HEK293 (cell line): ENCODE data around the gene TP73.
A peak's percentile ranks its signal among the peaks of the same experiment; 100 is the strongest.

Experiments used
- CTCF ChIA-PET: fragments of 350-600 bp; formaldehyde crosslinking; extraction: SDS; loops from one replicate; lab custom pipeline; 2021; ENCODE audit warnings: antibody characterized with exemption; lab: Yijun Ruan, JAX
- POLR2A ChIA-PET: fragments of 300-600 bp; formaldehyde crosslinking; extraction: SDS; loops from one replicate; lab custom pipeline; 2020; ENCODE audit warnings: antibody characterized with exemption, inconsistent platforms; lab: Yijun Ruan, JAX
- H3K27ac ChIP-seq: fragments of 200-500 bp; sonication (Bioruptor generic); 2 replicates; pipeline ENCODE4 v1.5.1; 2014; ENCODE audit warnings: low read depth, low read length, control low read depth, inconsistent platforms; ENCODE audit errors: extremely low read depth
- H3K36me3 ChIP-seq, 2 experiments: fragments of 200-500 bp in 1 of 2; sonication (Bioruptor generic) in 1 of 2; 1 replicate in 1 of 2; 2 replicates in 1 of 2; pipeline ENCODE4 v1.5.1; 2014 to 2017; ENCODE audit warnings: inconsistent platforms in 2 of 2, low read length in 2 of 2; ENCODE audit not compliant: control insufficient read depth in 2 of 2, insufficient read depth in 1 of 2
- H3K4me1 ChIP-seq: fragments of 200-500 bp; sonication (Bioruptor generic); 2 replicates; pipeline ENCODE4 v1.5.1; 2014; ENCODE audit warnings: mild to moderate bottlenecking, low read length, inconsistent platforms; ENCODE audit not compliant: control insufficient read depth, insufficient read depth
- H3K4me3 ChIP-seq: 2 replicates; pipeline ENCODE4 v1.5.1; 2011; ENCODE audit warnings: low read depth, mild to moderate bottlenecking, control low read depth, low read length, moderate library complexity
- H3K9me3 ChIP-seq: fragments of 200-500 bp; sonication (Bioruptor generic); 2 replicates; pipeline ENCODE4 v1.5.1; 2014; ENCODE audit warnings: low read depth, low read length, inconsistent platforms; ENCODE audit not compliant: control insufficient read depth, insufficient read depth
- FEZF1 ChIP-seq: fragments of 450-650 bp; formaldehyde crosslinking; IDR thresholded peaks from 2 replicates; pipeline ENCODE4 v1.5.1; 2016; ENCODE audit warnings: missing biosample characterization, missing genetic modification characterization
- GLIS2 ChIP-seq: fragments of 450-650 bp; formaldehyde crosslinking; IDR thresholded peaks from 2 replicates; pipeline ENCODE4 v1.5.1; 2016; ENCODE audit warnings: missing biosample characterization, missing genetic modification characterization
- KLF1 ChIP-seq: fragments of 450-650 bp; formaldehyde crosslinking; IDR thresholded peaks from 2 replicates; pipeline ENCODE4 v1.5.1; 2016; ENCODE audit warnings: missing biosample characterization, missing genetic modification characterization
- SP7 ChIP-seq: fragments of 450-650 bp; formaldehyde crosslinking; IDR thresholded peaks from 2 replicates; pipeline ENCODE4 v1.5.1; 2016; ENCODE audit warnings: missing biosample characterization, missing genetic modification characterization
- ZBTB20 ChIP-seq: fragments of 450-650 bp; formaldehyde crosslinking; IDR thresholded peaks from 2 replicates; pipeline ENCODE4 v1.5.1; 2016; ENCODE audit warnings: missing biosample characterization, missing genetic modification characterization
- ZFP69B ChIP-seq: fragments of 450-650 bp; formaldehyde crosslinking; IDR thresholded peaks from 2 replicates; pipeline ENCODE4 v1.5.1; 2016; ENCODE audit warnings: missing biosample characterization, missing genetic modification characterization
- ZNF138 ChIP-seq: fragments of 450-650 bp; formaldehyde crosslinking; IDR thresholded peaks from 2 replicates; pipeline ENCODE4 v1.5.1; 2016; ENCODE audit warnings: missing biosample characterization, missing genetic modification characterization, borderline replicate concordance
- ZNF239 ChIP-seq: fragments of 450-650 bp; formaldehyde crosslinking; IDR thresholded peaks from 2 replicates; pipeline ENCODE4 v1.5.1; 2016; ENCODE audit warnings: missing biosample characterization, missing genetic modification characterization
- ZNF366 ChIP-seq: fragments of 450-650 bp; formaldehyde crosslinking; conservative IDR thresholded peaks from 2 replicates; pipeline ENCODE4 v1.5.1; 2016; ENCODE audit warnings: missing biosample characterization, missing genetic modification characterization
- ZNF37A ChIP-seq: fragments of 450-650 bp; IDR thresholded peaks from 2 replicates; pipeline ENCODE4 v1.5.1; 2018; ENCODE audit warnings: missing biosample characterization, missing genetic modification characterization
- ZNF423 ChIP-seq: fragments of 450-650 bp; formaldehyde crosslinking; IDR thresholded peaks from 2 replicates; pipeline ENCODE4 v1.5.1; 2016; ENCODE audit warnings: missing biosample characterization, missing genetic modification characterization
- ZNF473 ChIP-seq: fragments of 450-650 bp; formaldehyde crosslinking; IDR thresholded peaks from 2 replicates; pipeline ENCODE4 v1.5.1; 2017; ENCODE audit warnings: missing biosample characterization, missing genetic modification characterization
- ZNF529 ChIP-seq: fragments of 450-650 bp; formaldehyde crosslinking; IDR thresholded peaks from 2 replicates; pipeline ENCODE4 v1.5.1; 2017; ENCODE audit warnings: missing genetic modification characterization, missing biosample characterization; ENCODE audit not compliant: insufficient replicate concordance
- ZNF555 ChIP-seq: fragments of 450-650 bp; formaldehyde crosslinking; conservative IDR thresholded peaks from 2 replicates; pipeline ENCODE4 v1.5.1; 2017; ENCODE audit warnings: missing biosample characterization, mild to moderate bottlenecking, missing genetic modification characterization, inconsistent platforms
- ZNF626 ChIP-seq: fragments of 450-650 bp; sonication (Bioruptor Pico); formaldehyde crosslinking; IDR thresholded peaks from 2 replicates; pipeline ENCODE4 v1.5.1; 2018; ENCODE audit warnings: missing biosample characterization, missing genetic modification characterization, inconsistent platforms
- ZNF777 ChIP-seq: fragments of 450-650 bp; formaldehyde crosslinking; IDR thresholded peaks from 2 replicates; pipeline ENCODE4 v1.5.1; 2017; ENCODE audit warnings: missing biosample characterization, missing genetic modification characterization, borderline replicate concordance
- ZNF837 ChIP-seq: fragments of 450-650 bp; formaldehyde crosslinking; IDR thresholded peaks from 2 replicates; pipeline ENCODE4 v1.5.1; 2016; ENCODE audit warnings: missing biosample characterization, missing genetic modification characterization
- ZXDB ChIP-seq: fragments of 450-650 bp; formaldehyde crosslinking; IDR thresholded peaks from 2 replicates; pipeline ENCODE4 v1.5.1; 2016; ENCODE audit warnings: missing biosample characterization, missing genetic modification characterization
- TF ChIP-seq, protein P1 (sequence below): fragments of 450-650 bp; formaldehyde crosslinking; conservative IDR thresholded peaks from 2 replicates; pipeline ENCODE4 v1.5.1; 2016; ENCODE audit warnings: low read depth, missing biosample characterization, missing genetic modification characterization
- TF ChIP-seq, protein P2 (sequence below): fragments of 450-650 bp; formaldehyde crosslinking; IDR thresholded peaks from 2 replicates; pipeline ENCODE4 v1.5.1; 2016; ENCODE audit warnings: missing biosample characterization, missing genetic modification characterization
- TF ChIP-seq, protein P3 (sequence below): fragments of 450-650 bp; formaldehyde crosslinking; IDR thresholded peaks from 2 replicates; pipeline ENCODE4 v1.5.1; 2016; ENCODE audit warnings: missing biosample characterization, missing genetic modification characterization
- TF ChIP-seq, protein P4 (sequence below): fragments of 450-650 bp; formaldehyde crosslinking; IDR thresholded peaks from 2 replicates; pipeline ENCODE4 v1.5.1; 2016; ENCODE audit warnings: missing biosample characterization, missing genetic modification characterization
- TF ChIP-seq, protein P5 (sequence below): fragments of 450-650 bp; formaldehyde crosslinking; IDR thresholded peaks from 2 replicates; pipeline ENCODE4 v1.5.1; 2016; ENCODE audit warnings: missing biosample characterization, missing genetic modification characterization

The TP73 gene

DNA sequence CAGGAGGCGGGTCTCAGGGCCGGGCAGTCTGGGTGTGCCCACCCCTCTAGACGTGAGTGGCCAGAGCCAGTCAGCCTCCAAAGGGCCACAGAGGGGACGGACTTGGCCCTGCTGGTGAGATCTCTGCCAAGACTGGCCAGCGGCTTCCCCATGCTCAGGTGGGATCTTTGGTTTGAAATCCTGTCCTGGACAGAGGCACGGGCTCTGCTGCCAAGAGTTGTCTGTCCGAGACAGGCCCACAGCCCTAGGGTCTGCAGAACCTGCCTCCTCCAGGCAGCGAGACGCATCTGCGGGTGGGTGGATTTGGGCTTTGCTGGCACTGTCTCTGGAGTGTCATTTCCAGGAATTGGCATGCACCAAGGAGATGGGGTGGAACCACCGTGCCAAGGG lies 55.6 kb downstream of the TP73 start (continued):
- TF ChIP-seq ZNF529 (no peak), ZNF37A (tag by site-specific recombination) (no peak), ZNF473 (tag by site-specific recombination) (no peak)
- TF ChIP-seq, protein P1, sequence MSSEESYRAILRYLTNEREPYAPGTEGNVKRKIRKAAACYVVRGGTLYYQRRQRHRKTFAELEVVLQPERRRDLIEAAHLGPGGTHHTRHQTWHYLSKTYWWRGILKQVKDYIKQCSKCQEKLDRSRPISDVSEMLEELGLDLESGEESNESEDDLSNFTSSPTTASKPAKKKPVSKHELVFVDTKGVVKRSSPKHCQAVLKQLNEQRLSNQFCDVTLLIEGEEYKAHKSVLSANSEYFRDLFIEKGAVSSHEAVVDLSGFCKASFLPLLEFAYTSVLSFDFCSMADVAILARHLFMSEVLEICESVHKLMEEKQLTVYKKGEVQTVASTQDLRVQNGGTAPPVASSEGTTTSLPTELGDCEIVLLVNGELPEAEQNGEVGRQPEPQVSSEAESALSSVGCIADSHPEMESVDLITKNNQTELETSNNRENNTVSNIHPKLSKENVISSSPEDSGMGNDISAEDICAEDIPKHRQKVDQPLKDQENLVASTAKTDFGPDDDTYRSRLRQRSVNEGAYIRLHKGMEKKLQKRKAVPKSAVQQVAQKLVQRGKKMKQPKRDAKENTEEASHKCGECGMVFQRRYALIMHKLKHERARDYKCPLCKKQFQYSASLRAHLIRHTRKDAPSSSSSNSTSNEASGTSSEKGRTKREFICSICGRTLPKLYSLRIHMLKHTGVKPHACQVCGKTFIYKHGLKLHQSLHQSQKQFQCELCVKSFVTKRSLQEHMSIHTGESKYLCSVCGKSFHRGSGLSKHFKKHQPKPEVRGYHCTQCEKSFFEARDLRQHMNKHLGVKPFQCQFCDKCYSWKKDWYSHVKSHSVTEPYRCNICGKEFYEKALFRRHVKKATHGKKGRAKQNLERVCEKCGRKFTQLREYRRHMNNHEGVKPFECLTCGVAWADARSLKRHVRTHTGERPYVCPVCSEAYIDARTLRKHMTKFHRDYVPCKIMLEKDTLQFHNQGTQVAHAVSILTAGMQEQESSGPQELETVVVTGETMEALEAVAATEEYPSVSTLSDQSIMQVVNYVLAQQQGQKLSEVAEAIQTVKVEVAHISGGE (tag by site-specific recombination), result no peak

DNA sequence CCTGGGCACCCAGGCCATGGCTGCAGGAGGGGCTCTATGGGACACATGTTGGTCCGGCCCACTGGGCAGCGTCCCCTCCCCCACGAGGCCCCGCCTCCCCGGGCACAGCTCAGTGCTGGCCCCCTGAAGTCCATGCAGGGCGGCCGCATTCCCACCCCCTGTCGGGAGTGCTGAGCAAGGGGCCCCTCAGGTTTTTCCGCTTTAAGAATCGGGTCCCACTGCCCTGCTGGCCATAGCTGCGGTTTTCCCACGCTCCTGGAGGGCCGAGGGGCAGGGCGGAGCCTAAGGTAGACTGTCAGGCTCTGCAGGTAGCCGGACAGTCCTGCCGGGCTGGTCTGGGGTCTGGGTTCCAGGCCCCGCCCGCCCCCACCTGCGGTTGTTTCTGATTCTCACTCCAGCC lies 56.5 kb downstream of the TP73 start:
- Histone ChIP-seq H3K9me3 (no peaks in the 10 kb centered on the region), H3K4me1 (no peaks in the 10 kb centered on the region), H3K27ac (no peak overlapping the region), H3K36me3 (peaks cover 0 to 40% of the 10 kb centered on the region in 2 experiments; a peak in 1 of 3 replicates), H3K4me3 (no peak overlapping the region)
- ChIA-PET CTCF (no interaction called here), POLR2A (no interaction called here)
- no peak for TF ChIP-seq ZNF366 (tag by site-specific recombination)
- TF ChIP-seq, protein P2, sequence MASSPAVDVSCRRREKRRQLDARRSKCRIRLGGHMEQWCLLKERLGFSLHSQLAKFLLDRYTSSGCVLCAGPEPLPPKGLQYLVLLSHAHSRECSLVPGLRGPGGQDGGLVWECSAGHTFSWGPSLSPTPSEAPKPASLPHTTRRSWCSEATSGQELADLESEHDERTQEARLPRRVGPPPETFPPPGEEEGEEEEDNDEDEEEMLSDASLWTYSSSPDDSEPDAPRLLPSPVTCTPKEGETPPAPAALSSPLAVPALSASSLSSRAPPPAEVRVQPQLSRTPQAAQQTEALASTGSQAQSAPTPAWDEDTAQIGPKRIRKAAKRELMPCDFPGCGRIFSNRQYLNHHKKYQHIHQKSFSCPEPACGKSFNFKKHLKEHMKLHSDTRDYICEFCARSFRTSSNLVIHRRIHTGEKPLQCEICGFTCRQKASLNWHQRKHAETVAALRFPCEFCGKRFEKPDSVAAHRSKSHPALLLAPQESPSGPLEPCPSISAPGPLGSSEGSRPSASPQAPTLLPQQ (tag by site-specific recombination), result peak; percentile 65
- peak; percentile 38 for TF ChIP-seq GLIS2 (tag by site-specific recombination)
- 0 out of 2 replicates have a peak, but pooled peaks have one; percentile 34 for TF ChIP-seq ZFP69B

DNA sequence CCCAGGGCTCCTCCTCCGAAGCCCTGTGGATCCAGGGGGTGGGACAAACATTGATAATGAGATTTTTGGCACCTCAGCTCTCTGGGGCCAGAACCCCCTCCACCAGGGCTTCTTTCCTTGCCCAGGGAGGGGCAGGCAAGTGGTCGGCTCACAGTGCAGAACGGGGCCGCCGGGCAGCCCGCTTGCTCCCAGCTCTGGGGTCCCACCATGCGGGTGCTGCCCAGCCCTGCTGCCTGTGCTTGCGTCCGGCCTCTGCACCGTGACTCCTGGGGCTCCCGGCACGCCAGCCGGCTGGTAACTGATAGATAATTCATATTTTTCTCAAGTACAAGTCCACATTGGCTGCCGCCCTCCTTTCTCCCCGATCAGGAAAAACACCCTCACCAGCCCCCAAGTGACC lies 57.9 kb downstream of the TP73 start:
- ChIA-PET CTCF (interaction anchor here (0.6 to 2.0 kb wide), 3 partner anchors 14 to 32 kb away, joined by 3 to 11 read pairs (median 3); no protein-coding TSS in a partner anchor), POLR2A (no interaction called here)
- Histone ChIP-seq H3K9me3 (no peaks in the 10 kb centered on the region), H3K27ac (no peak overlapping the region), H3K36me3 (peaks cover 0 to 39% of the 10 kb centered on the region in 2 experiments; a peak in 1 of 3 replicates), H3K4me1 (no peaks in the 10 kb centered on the region), H3K4me3 (no peak overlapping the region)
- TF ChIP-seq, protein P3, sequence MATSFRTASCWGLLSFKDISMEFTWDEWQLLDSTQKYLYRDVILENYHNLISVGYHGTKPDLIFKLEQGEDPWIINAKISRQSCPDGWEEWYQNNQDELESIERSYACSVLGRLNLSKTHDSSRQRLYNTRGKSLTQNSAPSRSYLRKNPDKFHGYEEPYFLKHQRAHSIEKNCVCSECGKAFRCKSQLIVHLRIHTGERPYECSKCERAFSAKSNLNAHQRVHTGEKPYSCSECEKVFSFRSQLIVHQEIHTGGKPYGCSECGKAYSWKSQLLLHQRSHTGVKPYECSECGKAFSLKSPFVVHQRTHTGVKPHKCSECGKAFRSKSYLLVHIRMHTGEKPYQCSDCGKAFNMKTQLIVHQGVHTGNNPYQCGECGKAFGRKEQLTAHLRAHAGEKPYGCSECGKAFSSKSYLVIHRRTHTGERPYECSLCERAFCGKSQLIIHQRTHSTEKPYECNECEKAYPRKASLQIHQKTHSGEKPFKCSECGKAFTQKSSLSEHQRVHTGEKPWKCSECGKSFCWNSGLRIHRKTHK (tag by site-specific recombination), result no peak
- TF ChIP-seq ZXDB (tag by site-specific recombination) (no peak), ZNF138 (tag by site-specific recombination) (no peak), ZNF837 (tag by site-specific recombination) (no peak), ZNF423 (tag by site-specific recombination) (no peak), ZBTB20 (tag by site-specific recombination) (no peak), FEZF1 (tag by site-specific recombination) (no peak), ZNF777 (tag by site-specific recombination) (no peak), ZNF529 (no peak), ZNF555 (tag by site-specific recombination) (no peak), ZNF239 (tag by site-specific recombination) (no peak), SP7 (tag by site-specific recombination) (no peak), ZNF626 (tag by site-specific recombination) (no peak), KLF1 (tag by site-specific recombination) (no peak)
- TF ChIP-seq, protein P4, sequence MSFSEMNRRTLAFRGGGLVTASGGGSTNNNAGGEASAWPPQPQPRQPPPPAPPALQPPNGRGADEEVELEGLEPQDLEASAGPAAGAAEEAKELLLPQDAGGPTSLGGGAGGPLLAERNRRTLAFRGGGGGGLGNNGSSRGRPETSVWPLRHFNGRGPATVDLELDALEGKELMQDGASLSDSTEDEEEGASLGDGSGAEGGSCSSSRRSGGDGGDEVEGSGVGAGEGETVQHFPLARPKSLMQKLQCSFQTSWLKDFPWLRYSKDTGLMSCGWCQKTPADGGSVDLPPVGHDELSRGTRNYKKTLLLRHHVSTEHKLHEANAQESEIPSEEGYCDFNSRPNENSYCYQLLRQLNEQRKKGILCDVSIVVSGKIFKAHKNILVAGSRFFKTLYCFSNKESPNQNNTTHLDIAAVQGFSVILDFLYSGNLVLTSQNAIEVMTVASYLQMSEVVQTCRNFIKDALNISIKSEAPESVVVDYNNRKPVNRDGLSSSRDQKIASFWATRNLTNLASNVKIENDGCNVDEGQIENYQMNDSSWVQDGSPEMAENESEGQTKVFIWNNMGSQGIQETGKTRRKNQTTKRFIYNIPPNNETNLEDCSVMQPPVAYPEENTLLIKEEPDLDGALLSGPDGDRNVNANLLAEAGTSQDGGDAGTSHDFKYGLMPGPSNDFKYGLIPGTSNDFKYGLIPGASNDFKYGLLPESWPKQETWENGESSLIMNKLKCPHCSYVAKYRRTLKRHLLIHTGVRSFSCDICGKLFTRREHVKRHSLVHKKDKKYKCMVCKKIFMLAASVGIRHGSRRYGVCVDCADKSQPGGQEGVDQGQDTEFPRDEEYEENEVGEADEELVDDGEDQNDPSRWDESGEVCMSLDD, result no peak
- TF ChIP-seq, protein P5, sequence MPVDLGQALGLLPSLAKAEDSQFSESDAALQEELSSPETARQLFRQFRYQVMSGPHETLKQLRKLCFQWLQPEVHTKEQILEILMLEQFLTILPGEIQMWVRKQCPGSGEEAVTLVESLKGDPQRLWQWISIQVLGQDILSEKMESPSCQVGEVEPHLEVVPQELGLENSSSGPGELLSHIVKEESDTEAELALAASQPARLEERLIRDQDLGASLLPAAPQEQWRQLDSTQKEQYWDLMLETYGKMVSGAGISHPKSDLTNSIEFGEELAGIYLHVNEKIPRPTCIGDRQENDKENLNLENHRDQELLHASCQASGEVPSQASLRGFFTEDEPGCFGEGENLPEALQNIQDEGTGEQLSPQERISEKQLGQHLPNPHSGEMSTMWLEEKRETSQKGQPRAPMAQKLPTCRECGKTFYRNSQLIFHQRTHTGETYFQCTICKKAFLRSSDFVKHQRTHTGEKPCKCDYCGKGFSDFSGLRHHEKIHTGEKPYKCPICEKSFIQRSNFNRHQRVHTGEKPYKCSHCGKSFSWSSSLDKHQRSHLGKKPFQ, result no peak
